HG02840 (cell line): ENCODE measurements around the gene PSMB10.

Source experiments
- ATAC-seq: cut with Tn5 transposase; IDR thresholded peaks from one replicate; pipeline ENCODE4 v1.9.1; 2021; ENCODE audit warnings: mild to moderate bottlenecking, moderate library complexity, moderate number of reproducible peaks; ENCODE audit not compliant: unreplicated experiment, low FRiP score

The PSMB10 gene

GRCh38 chr16:67901734-67902133 is 34.9 kb downstream of the PSMB10 start:
- ATAC-seq = no peak

- ATAC-seq = no peak
These were observed 39.4 kb downstream of the PSMB10 start for GRCh38 chr16:67897231-67897630.

- peak; percentile 13 for ATAC-seq
These were observed 42.8 kb downstream of the PSMB10 start for GRCh38 chr16:67893743-67894399.

GRCh38 chr16:67892899-67893742 is 43.5 kb downstream of the PSMB10 start, which contains the start of gene PSKH1:
PSKH1 (plus strand) TSS chr16:67893254; CDS start chr16:67908750, 15,496 bp downstream.
- peak; percentile 80 for ATAC-seq

- ATAC-seq = no peak
These were observed 44.3 kb downstream of the PSMB10 start for GRCh38 chr16:67892375-67892774.

GRCh38 chr16:67888331-67888730 is 48.3 kb downstream of the PSMB10 start:
- no peak for ATAC-seq

- ATAC-seq = no peak
These were observed 50.3 kb downstream of the PSMB10 start for GRCh38 chr16:67886387-67886786.

- ATAC-seq = no peak
These were observed 50.7 kb downstream of the PSMB10 start for GRCh38 chr16:67885976-67886375.

GRCh38 chr16:67885545-67885944 is 51.1 kb downstream of the PSMB10 start:
- ATAC-seq = no peak

- no peak for ATAC-seq
These were observed 52.0 kb downstream of the PSMB10 start, which contains the start of gene NRN1L for GRCh38 chr16:67884684-67885083. NRN1L (plus strand) TSS chr16:67884885; CDS start chr16:67884904, 19 bp downstream.
